Ureter (tissue), 1 donor: ENCODE measurements around the gene RRP15. TPM values are rescaled to one million over a fixed set of nuclear protein-coding genes. Genes with fewer than 3 reads are reported as not detected.

Experiments
- DNase-seq: peaks from one replicate; pipeline ENCODE4 v3.0.0-alpha.2; 2020; ENCODE audit warnings: low spot score
- total RNA-seq: library from RNA; stranded (reverse); gene quantifications from one replicate; pipeline ENCODE4 v1.2.4, GENCODE V29; 2023
- donor health status: DM: yes; HTN: yes; CAD: no.

The RRP15 gene, protein sequence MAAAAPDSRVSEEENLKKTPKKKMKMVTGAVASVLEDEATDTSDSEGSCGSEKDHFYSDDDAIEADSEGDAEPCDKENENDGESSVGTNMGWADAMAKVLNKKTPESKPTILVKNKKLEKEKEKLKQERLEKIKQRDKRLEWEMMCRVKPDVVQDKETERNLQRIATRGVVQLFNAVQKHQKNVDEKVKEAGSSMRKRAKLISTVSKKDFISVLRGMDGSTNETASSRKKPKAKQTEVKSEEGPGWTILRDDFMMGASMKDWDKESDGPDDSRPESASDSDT
- total RNA-seq, result 28.9 TPM

DNA sequence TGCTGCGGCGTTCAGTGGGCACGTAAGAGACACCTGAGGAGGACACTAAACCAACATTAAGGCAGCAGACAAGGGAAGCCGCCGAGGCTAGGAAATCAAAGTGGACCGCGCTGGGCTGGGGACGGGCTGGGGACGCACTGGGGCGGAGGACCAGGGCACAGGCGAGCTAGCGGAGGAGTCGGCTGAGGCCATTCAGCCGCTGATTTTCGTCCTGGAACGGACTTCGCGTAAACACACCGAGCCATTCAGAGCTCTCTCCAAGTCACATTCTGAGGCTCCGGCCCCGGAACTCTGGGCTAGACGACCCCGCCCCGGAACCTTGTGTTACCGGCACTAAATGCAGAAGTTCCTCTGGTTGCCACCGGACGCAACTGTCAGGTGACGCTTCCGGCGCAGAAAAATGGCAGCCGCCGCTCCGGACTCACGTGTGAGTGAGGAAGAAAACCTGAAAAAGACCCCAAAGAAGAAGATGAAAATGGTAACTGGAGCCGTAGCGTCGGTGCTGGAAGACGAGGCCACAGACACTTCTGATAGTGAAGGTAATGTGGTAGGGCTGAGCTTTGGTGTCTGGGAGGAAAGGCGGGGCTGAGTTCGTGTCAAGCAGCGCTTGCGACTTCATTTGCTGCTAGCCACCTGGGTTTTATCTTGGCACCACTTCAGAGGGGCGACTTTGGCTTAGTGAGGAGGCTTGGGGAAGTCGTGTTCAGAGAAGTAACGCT is at the start of gene RRP15:
Gene RRP15, plus strand, starts transcription at position 377 of the 719 bp plus-strand sequence. Its CDS starts 24 bp downstream, at position 401.
- peak; percentile 91 for DNase-seq

DNA sequence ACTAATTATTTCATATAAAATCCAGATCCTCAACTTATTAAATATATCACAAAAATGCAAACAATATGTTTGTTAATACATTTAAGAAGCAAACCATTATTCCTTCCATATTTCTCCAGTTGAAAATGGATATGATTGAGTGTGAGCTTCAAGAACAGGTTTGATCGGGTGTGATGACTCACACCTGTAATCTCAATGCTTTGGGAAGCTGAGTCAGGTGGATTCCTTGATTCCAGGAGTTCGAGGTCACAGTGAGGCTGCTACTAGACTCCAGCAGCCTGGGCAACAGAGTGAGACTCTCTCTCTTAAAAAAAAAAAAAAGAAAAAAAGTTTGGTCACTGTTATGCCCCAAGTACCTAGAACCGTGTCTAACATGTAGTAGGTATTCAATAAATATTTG is 42.9 kb upstream of the RRP15 start:
- no peak for DNase-seq

DNA sequence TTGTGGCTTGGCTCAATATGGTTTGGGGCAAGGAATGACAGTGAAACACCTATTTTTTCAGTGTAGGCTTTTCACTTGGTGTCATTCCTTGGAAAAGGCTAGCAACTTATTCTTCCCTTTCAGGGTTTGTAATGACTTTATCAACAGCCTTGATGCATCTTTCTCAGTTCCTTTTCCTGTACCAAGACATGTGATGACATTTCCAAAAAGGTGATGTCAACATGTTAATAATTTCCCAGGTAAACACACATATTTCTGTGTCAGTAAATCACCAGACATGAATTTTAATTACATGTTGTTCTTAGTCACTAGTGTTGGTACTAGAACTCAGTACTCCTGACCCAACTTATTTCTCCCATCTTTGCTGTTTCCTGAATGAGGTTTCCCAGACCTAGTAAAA is 37.8 kb upstream of the RRP15 start:
- no peak for DNase-seq

DNA sequence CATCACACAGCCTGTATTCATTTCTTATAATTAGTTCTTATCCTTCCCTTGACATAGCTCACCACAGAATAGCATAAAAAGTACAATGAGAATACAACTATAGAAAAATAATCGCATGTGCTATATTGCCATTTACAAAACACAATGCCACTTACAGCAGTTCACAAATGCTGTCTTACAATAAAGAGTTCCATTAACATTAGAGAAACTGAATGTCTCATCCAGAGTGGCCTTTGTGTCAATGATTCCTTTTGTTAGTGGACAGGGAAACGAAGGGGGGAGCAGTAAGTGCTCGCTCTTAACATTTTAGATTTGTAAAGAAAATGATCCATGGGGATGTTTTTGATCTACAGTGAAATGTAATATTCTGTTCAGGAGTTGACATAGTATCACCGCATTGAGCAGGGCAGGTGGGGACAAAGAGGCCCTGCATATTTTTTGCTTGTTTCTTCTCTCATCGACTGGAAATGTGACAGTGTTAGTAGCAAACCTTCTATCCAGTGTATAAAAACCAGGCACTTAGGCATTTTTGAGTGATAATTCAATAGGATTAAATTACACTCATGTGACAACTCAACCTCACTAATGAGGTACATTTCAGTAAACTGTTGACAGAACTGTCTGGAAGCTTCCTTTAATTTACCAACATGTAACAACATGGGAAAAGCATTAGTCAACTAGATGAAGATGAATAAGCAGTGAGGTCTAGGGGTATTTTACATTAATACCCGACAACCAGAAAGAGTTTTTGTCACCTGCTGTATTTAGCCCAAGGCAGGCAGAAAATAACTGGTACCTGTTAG is 35.6 kb upstream of the RRP15 start:
- no peak for DNase-seq

DNA sequence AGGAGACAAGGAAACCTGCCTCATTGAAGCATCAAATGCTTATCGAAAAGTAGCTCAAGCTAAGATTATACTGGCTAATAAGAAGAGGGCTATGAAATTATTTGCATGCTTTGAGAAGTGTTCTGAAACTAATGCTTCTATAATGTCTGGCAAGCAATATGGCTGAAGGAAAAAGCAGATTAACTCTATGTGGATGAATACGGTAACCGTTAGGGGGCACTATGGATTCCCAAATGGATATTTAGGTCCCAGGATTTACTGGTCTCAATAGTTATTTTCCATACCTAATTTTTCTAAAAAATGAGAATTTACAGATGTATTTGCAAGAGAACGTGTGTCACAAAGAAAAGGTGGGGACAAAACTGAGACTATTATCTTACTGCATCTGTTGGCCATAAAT is 34.6 kb upstream of the RRP15 start:
- no peak for DNase-seq

DNA sequence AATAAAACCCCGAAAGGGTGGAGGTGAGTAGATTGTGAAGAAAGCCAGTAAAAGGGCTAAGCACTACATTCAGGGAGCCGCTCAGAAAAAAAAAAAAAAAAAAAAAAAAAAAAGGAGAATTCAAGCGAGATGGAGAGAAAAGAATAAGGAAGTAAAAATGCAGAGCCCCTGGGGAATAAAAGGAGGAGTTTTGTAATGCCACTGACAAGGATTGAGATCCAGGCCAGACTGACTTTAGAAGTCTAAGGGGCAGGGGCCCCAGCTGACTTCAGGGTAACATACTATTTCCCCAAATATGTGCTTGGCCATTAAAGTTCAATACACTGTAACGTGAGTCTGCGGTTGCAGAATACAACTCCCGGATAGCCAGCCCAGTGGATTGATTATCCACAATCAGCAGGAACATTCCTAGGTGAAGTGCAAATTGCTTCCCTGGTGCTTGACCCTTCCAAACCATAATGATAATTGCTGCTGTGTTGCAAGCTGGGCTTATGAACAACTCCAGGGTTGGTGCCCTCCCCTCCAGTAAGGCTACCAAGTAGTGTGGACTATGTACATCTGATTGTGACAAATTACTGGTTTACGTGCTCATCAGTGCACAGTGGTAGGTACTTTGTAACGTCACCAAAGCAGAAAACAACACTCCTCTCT is 30.7 kb upstream of the RRP15 start:
- DNase-seq, result no peak

DNA sequence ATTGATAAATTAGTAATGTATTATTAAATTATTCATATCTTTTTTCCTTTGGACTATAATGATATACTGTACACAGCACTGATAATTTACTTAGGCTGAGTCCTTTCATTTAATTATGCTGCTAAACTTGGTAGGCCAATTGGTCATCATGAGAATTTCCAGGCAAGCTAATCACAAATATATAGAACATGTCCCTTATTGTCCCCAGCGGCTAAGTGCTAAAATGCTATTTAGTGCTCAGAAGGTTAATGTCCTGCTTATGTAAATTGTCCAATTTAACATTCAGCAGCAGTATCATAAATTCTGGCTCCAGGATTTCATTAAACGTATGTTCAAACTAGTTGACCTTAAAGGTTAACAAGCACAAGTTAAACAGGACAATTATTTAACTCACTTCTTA is 30.0 kb upstream of the RRP15 start:
- no peak for DNase-seq

DNA sequence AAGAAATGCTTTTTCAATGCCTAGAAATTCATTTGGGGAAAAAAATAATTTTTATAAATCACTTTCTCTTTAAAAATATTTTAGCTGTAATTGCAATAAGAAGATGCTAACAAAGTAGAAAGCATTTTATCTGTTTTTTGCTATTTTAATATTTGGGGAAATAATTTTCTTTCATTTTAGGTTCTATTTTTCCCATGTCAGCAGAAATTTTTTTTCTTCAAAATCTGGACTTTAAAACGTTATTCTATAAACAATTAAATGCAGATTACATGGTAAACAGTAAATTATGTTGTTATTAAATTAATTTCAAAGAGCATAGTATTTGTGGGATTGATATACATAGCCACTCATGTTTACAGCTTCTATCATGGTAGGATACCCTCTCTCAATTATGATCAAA is 27.7 kb upstream of the RRP15 start:
- DNase-seq, result no peak

DNA sequence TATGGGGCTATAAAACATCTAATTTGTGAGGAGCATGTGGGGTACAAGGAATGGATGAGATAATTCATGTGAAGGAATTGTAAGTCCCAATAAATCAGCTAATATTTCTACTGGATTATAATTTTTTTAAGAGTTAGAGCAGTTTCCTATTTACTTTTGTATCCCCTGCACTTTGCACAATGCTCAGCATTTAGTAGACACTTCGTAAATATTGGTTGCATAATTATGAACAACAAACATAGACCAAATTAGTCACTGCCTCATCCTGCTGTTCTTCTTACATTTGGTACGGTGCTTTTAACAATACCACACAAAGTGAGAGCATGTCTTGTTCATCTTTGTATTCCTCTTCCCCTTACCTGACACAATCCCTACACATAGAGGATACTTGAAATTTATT is 27.1 kb upstream of the RRP15 start:
- no peak for DNase-seq

DNA sequence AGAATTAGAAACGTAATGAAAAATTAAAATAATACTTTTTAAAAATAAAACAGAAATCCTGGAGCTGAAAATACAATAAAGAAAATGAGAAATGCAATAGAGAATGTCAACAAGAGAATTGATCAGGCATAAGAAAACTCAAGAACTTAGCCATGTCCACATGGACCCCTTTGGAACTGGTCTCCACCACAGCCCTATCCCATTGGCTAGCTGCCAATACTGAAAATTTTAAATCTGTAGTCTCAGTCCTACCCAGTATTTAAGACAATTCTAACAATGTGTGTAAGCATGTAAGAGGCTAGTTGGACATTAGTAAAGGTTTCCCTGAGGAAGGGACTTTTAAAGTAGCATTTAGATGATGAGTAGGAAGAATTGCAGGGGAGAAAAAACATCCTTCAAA is 25.8 kb upstream of the RRP15 start:
- DNase-seq, result no peak

DNA sequence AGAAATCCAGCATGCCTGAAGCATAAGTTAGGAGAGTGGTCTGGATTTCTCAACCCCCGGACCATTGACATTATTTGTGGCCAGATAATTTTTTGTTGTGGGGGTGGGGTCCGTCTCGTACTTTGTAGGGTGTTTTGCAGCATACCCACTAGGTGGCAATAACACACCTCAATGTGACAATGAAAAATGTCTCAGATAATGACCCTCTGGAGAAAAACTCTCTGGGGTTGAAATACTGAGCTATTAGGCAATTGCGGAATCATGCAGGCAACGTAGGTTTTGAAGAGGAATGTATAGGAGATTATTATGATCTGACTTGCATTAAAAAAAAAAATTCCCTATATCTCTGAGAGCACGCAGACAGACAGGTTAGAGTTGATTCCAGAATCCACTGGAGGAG is 25.3 kb upstream of the RRP15 start:
- DNase-seq, result no peak

DNA sequence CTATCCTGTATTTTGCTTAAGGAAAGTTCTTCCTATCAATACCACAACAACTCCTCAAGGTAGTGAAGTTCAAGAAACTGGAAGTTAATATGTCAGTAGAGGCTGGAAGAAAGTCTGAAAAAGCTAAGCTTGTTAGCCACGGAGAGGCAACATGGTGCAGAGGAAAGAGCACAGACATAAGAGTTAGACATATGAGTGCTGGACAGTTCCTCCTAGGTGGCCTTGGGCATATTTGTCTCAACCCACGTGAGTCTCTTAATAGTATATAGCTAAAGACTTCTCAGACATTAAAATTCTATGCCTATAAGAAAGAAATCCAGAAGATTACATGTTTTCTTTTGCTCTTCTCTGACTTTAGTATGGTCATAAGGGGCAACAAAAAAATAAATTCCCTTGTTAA is 22.8 kb upstream of the RRP15 start:
- DNase-seq, result no peak

DNA sequence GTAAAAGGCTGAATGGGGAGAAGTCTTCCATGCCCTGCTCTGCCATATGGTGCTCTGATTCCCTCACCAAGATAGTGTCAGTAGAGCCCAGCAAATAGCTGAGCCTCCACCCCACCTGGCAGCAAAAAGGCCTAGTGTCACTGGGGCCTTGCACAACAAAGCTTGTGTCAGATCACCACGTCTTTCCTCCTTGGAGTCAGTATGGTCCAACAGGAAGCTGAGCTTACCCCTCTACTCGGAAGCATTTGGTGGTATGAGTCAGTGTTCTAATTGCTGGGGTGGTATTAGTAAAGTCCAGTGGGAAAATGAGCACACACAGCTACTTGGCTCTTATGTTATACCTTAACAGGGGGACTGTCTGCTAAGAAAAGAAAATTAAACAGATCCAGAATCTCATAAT is 18.7 kb upstream of the RRP15 start:
- no peak for DNase-seq

DNA sequence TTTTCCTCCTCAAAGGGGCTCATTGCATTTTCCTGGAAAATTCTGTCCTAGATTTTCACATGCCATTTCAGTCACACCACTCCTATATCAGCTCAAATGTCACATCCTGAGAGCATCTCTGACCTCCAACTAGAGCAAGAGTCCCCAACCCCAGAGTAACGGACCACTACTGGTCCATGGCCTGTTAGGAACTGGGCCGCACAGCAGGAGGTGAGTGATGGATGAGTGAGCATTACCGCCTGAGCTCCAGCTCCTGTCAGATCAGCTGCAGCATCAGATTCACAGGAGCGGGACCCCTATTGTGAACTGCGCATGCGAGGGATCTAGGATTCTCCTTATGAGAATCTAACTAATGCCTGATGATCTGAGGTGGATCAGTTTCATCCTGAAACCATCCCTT is 12.7 kb upstream of the RRP15 start:
- DNase-seq, result no peak

DNA sequence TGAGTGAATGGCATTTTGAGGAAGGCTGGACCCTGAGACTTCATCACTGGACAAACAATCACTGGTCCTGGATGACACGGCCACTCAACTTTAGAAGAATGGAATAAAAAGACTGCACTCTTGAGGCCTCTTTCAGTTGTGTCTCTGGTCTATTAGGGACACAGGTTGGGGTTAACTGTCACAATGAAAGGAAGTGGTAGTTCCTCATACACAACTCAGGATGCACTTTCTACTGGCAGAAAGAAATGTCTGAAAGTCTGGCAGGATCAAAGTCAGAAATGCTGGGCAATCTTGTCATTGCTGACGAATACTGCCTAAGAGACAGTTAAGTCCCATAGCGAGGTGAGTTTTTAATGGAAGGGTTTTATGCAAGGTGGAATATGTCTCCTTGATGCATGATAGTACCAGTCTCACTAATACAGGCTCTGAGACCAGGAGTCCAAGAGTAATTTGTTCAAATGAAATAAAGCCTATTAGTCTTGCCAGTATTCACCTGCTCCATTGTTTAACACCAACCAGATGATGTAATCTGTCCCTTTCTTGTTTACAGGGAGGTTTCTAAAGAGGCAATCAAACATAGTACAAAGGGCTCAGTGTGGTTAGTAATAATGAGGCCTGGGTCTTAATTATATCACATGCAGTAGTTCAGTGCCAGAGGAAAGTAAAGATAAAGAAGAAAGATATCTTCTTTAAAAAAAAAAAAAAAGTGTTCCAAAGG is 11.2 kb upstream of the RRP15 start:
- no peak for DNase-seq

DNA sequence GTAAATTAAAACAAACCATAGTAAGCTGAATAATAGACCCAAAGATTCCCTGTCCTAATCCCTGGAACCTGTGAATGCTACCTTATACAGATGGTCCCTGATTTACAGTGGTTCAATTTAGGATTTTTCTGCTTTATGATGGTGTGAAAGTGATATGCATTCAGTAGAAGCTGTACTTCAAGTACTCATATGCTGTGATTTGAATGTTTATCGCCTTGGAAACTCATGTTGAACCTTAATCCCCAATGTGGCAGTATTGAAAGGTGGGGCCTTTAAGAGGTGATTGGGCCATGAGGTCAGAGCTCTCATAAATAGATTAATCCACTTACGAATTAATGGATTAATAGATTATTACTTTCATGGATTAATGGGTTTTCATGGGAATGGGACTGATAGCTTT is 10.6 kb upstream of the RRP15 start:
- no peak for DNase-seq

DNA sequence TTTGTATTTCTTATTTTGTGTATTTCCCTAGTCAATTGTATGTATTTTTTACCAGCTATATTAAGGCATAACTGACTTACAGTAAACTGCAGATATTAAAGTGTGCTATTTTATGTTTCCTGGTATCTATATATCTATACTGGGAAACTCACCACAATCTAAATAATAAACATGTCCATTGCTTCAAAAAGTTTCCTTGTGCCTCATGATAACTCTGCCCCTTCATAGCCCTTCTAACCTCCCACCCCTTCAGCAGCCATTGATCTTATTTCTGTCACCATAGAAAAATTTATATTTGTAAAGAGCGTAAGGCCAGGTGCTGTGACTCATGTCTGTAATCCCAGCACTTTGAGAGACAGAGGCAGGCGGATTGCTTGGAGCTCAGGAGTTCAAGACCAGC is 9.3 kb upstream of the RRP15 start:
- no peak for DNase-seq

DNA sequence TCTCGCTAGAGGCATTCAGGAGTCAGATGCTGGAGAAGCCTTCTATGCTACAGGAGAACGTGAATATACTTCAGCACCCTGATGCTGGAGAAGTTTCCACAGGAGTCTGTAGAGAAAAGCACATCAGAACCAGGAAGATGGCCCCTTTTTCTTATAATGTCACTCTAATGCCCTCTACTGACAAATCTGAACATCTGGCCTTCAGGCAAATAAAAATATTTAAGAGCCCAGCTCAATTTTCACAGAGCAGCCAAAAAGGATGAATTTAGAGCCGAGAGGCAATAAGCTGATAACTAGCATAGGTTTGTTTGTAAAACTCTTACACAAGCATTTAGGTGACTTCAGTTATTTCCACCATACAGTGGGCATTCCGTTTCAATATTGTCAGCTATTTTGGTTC is 3.8 kb upstream of the RRP15 start:
- no peak for DNase-seq

DNA sequence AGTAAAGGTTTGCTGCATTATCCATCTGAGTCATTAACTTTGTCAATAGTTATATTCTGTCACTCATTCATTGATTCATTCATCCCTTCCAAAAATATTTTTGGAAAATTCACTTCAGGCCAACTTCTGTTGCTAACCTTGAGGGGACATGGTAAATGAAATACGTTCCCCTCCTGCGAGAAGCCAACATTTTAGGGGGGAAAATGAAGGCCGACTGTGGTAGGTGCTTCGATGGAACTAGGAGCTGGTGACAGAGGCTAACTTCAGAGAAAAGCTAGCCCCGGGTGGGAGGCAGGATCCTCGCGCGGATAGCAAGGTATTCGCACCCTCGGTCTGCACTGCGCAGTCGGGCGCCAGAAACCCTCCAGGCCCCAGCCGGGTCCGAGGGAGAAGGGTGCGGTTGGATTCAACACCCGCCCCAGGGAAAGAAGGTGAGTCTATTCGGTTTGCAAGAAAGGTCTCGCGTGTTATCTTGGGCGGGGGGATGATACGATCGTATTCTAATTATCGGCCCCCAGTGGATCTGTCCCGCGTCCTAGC is 646 bp upstream of the RRP15 start:
- DNase-seq, result no peak

DNA sequence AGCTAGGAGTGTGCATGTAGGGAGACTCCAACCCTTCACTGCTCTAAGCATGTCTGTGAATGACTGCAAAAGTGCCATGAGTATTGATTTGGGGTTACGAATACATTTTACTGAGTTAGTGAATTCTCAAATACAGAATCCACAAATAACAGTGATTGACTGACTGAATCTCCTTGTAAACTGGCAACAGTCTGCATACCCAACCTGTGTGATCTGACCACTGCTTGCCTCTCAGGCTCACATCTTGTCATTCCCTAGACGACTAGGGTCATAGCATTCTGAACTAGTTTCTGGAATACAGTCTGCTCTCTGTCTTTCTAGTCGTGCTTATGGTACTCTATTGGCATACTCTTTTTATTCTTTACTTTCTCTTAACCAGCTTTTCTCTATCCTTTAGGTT is 7.4 kb downstream of the RRP15 start:
- no peak for DNase-seq

DNA sequence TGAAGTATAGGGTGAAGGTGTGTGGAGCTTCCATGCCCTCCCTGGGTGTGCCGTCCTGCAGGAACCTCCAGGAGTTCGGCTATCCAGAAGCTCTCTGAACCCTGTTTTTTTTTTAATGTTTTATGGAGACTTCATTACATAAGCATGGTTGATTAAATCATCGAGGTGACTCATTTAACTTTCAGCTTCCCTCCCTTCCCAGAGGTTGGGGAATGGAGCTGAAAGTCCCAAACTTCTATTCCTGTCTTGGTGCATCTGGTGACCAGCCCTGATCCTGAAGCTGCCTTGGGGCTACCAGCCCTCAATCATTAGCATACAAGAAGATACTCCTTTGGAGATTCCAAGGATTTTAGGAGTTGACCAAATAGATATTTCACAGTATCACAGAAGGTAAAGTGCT is 9.5 kb downstream of the RRP15 start:
- DNase-seq, result no peak
